Stimulated activated CD8-positive, alpha-beta memory T cell treated with anti-CD3 and anti-CD28 coated beads, Interleukin-4, amount 100 ng/mL, for 24 hours (primary cell): Measurements from ENCODE around the gene GRIN3B.
"Not testable (repeated sequence)": the region's sequence is repeated elsewhere in the genome, so short reads cannot be mapped to it uniquely, and the experiment has no call there.

ENCODE experiments used
- DNase-seq: peaks from one replicate; pipeline ENCODE4 v3.0.0-alpha.2; 2020; ENCODE audit warnings: low read depth

Gene GRIN3B, protein sequence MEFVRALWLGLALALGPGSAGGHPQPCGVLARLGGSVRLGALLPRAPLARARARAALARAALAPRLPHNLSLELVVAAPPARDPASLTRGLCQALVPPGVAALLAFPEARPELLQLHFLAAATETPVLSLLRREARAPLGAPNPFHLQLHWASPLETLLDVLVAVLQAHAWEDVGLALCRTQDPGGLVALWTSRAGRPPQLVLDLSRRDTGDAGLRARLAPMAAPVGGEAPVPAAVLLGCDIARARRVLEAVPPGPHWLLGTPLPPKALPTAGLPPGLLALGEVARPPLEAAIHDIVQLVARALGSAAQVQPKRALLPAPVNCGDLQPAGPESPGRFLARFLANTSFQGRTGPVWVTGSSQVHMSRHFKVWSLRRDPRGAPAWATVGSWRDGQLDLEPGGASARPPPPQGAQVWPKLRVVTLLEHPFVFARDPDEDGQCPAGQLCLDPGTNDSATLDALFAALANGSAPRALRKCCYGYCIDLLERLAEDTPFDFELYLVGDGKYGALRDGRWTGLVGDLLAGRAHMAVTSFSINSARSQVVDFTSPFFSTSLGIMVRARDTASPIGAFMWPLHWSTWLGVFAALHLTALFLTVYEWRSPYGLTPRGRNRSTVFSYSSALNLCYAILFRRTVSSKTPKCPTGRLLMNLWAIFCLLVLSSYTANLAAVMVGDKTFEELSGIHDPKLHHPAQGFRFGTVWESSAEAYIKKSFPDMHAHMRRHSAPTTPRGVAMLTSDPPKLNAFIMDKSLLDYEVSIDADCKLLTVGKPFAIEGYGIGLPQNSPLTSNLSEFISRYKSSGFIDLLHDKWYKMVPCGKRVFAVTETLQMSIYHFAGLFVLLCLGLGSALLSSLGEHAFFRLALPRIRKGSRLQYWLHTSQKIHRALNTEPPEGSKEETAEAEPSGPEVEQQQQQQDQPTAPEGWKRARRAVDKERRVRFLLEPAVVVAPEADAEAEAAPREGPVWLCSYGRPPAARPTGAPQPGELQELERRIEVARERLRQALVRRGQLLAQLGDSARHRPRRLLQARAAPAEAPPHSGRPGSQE

DNA sequence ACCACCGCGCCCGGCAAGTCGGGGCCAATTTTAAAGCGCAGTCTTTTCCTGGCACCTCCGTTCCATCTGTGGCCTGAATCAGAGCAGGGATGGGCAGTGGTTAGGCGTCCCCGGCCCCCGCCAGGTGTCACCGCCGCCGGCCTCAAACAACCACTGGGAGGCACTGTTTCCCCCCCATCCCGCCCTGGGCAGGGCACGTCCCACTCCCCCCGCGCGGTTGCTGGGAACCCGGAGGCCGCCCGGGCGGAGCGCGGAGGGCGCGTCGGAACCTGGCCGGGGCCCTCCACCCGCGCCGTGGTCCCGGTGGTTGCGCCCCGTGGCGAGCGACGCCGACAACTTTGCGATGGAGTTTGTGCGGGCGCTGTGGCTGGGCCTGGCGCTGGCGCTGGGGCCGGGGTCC lies at the start of gene GRIN3B:
TSS of gene GRIN3B (plus strand) at position 325 of the 400 bp plus-strand sequence. CDS start at position 344, 19 bp downstream.
- DNase-seq = peak; percentile 55

- no peak for DNase-seq
These were observed 48.1 kb upstream of the GRIN3B start for GRCh38 chr19:952049-952679.

DNA sequence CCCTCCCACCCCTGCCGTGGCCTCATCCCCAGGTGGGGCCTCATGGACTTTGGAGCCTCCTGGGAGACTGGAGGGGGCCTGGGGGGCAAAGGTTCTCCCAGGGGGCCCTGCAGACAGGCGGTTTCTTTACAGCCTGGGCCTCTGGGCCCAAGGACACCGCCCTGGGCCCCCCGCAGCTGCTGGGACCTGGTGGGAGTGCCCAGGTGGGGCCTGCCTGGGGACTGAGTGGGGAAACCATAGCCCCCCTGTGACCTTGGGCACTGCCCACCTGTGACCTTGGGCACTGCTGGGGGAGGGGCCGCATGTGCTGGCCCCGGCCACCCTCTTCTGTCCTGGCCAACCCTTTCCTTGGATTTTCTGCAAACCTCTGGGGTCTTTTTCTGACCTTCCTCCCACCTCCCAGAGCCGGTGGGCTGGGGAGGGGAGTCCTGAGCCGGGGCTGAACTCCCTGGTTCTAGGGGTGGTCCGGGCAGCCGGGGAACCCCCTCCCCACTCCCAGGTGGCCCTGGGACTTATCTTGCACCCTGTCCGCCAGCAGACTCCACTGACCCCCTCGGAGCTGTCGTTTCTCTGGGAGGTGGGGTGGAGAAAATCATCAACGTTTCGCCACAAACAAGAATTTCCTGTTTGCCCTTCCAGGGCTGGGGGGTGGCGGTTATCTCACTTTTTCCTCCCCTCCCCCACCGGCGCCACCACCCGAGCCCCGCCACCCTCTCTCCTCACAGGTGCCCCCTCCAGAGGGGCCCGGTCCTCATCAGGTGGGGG lies 47.4 kb upstream of the GRIN3B start:
- DNase-seq = no peak

DNA sequence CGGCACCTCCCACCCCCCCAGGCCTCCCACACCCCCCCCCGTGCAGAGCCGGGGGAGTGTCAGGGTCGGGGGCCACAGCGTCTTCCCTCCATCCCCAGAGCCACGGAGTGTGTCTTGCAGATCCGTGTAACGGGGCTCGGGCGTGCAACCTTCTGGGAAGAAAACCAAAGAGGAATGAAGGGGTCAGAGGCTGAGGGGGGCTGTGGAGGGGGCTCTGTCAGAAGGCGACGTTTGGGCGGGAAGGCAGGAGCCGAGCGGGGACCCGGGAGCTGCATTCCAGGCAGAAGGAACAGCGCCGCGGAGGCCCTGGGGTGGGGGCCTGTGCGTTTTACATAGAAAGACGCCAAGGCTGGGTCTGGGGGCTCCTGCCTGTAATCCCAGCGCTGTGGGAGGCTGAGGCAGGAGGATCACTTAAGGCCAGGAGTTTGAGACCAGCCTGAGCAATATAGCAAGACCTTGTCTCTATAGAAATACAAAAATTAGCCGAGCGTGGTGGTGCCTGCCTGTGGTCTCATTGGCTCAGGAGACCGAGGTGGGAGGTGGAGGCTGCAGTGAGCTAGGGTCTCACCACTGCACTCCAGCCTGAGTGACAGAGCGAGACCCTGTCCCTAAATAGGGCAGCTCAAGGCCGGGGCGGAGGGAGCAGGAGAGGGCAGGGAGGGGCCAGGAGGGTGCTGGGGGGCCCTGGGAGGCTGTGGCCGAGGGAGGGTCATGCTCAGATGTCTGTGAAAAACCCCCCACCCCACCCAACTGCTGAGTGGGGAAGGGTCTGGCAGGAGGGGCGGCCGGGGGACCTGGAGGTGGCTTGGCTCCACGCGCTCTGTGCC lies 46.6 kb upstream of the GRIN3B start:
- no peak for DNase-seq

DNA sequence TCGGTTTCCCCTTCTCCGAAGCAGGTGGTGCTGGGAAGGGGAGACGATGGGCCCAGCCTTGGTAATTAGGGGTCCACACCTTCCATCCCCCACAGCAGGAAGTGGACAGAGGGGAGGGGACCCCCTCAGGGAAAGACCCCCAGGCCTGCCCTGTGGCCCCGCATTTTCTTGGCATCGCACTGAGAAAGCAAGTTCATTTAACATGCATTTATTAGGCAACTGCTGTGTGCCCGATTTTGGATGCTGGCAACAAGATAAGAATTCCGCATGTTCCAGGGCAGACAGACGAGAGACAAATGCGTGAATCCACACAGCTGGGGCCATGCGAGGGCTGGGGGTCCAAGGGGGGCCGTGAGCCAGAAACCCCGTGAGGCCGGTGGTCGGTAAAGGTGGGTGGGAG lies 45.9 kb upstream of the GRIN3B start:
- no peak for DNase-seq

DNA sequence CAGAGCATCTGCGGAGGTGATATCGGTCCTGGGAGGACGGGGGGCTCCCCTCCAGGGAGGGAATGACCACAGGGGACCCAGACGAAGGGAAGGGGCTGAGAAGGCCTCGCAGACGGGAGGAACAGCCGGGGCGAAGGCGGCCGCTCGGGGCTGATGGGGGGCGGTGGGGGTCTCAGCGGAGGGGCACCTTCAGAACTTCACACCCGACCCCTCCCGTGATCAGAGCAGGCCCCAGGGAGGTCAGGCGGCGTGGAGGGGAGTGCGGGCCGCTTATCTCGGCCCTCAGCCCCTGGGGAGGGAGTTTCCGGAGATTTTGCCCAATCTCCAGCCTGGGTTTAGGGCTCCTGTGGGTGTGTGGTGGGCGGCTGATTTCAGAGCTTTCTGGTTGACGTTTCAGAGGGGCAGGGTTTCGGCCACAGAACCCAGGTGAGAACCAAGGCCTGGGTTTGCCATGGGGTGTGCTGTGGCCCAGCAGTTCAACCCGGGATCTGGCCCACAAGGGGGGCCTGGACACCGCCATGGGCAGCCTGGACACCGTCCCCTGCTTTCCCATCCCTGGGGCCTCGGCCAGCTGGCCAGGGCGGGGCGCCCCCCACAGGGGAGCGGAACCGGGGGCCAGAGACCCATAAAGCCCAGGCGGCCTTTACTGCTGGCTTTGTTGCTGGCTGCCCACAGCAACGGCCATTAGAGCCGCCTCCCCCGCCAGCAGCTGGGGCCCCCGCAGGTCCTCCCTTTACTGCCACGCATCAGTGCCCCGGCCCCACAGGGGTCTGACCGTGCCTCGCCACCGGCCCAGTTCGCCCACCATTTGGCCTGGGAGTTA lies 45.3 kb upstream of the GRIN3B start:
- no peak for DNase-seq

GRCh38 chr19:955803-956765 lies 44.1 kb upstream of the GRIN3B start:
- DNase-seq = no peak

DNA sequence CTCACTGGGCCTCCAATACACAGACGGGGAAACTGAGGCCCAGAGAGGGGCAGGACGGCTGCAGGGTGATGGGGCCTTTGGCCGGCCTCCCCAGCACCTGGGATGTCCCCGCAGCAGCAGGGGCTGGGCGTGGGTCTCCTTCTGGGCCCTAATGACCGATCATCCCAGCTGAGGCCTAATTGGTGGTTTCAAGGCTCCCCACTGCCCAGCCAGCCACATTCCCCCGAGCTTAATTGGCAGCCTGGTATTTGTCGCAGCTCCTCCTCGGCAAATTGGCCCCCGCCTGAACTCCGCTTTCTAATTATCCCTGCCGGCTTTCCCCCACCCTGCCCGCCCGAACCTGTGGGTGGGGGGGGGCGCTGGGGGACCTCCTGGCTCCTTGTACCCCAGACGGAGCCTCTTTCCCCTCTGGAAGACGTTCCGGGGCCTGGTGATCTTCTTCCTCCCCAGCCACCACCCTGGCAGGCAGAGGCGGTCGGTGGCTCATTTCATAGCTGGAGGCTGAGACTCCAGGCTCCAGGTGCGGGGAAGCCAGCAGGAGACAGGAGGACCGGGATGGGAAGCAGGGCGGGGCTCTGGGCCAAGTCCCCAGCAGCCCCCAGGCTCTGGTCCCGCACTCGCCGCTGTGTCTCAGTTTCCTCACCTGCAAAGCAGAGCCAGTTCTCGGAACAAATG lies 43.3 kb upstream of the GRIN3B start:
- no peak for DNase-seq

DNA sequence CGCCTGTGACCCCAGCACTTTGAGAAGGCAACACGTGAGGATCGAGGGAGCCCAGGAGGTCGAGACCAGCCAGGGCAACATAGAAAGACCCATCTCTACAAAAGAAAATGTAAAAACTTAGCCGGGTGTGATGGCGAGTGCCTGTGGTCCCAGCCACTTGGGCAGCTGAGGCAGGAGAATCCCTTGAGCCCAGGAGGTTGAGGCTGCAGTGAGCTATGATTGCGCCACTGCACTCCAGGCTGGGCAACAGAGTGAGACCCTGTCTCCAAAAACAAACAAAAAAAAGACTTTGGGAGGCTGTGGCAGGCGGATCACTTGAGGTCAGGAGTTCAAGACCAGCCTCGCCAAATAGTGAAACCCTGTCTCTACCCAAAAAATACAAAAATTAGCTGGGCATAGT lies 42.6 kb upstream of the GRIN3B start:
- not testable (repeated sequence) for DNase-seq

GRCh38 chr19:958967-959855 lies 41.0 kb upstream of the GRIN3B start:
- peak; percentile 31 for DNase-seq

- no peak for DNase-seq
These were observed 40.2 kb upstream of the GRIN3B start for GRCh38 chr19:960020-960419.

DNA sequence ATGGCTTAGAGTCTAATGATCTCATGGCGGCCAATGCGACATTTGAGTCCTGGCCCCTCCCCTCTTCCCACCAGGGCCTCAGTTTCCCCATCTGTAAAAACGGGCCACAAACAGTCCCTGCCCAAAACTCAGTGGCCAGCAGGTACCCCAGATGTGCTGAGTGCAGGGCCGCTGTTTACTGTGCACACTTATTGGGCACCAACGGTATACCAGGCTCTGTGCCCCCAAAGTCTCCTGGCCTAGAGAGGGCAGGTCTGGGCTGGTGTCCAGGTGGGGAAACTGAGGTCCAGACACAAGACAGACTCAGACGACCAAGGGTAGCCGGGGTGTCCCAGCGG lies 39.6 kb upstream of the GRIN3B start:
- no peak for DNase-seq

GRCh38 chr19:961866-962620 lies 38.2 kb upstream of the GRIN3B start:
- no peak for DNase-seq

- no peak for DNase-seq
These were observed 37.4 kb upstream of the GRIN3B start for GRCh38 chr19:962683-963400.

DNA sequence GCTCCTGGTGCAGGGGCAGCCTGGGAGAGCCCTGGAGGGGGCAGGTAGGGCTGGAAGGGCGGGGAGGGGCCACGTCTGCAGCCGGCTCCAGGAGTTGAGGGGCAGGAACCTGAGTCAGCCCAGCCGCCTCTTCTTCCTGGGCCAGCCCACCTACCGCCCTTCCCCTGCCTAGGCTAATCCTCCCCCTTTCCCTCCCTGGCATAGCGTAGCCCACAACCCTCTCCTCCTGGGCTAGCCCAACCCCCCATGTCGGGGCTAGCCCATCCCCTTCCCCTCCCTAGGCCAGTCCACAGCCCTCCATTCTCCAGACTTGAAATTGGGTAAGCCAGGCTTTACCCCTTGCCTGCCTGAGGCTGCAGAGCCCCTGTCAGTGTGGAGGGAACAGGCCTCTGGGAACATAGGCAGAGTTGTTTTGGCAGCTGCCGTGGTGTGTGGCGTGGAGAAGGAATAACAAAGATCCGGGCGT lies 36.7 kb upstream of the GRIN3B start:
- no peak for DNase-seq
